NCI-H2029 (cell line): ENCODE measurements around the gene TNS3.

Experiments used
- DNase-seq: peaks from one replicate; lab custom pipeline; 2025; lab: John Stamatoyannopoulos, UW

Gene TNS3

GRCh38 chr7:47428052-47428767, 153.7 kb downstream of the TNS3 start:
- peak; percentile 8 for DNase-seq

GRCh38 chr7:47427051-47427643, 154.8 kb downstream of the TNS3 start:
- DNase-seq: no peak

GRCh38 chr7:47424523-47424922, 157.4 kb downstream of the TNS3 start:
- no peak for DNase-seq

GRCh38 chr7:47423196-47423595, 158.7 kb downstream of the TNS3 start:
- no peak for DNase-seq

- no peak for DNase-seq
These were observed 159.3 kb downstream of the TNS3 start for GRCh38 chr7:47422611-47423010.

GRCh38 chr7:47421456-47421855, 160.5 kb downstream of the TNS3 start:
- DNase-seq: no peak

- no peak for DNase-seq
These were observed 161.7 kb downstream of the TNS3 start for GRCh38 chr7:47420122-47420780.

GRCh38 chr7:47419471-47419870, 162.4 kb downstream of the TNS3 start:
- no peak for DNase-seq

- DNase-seq: no peak
These were observed 163.2 kb downstream of the TNS3 start for GRCh38 chr7:47418601-47419309.

- no peak for DNase-seq
These were observed 165.1 kb downstream of the TNS3 start for GRCh38 chr7:47416492-47417480.

GRCh38 chr7:47415318-47416212, 166.3 kb downstream of the TNS3 start:
- no peak for DNase-seq

GRCh38 chr7:47414342-47415317, 167.3 kb downstream of the TNS3 start:
- DNase-seq: no peak

- DNase-seq: no peak
These were observed 168.2 kb downstream of the TNS3 start for GRCh38 chr7:47413526-47414341.

GRCh38 chr7:47411901-47412300, 170.0 kb downstream of the TNS3 start:
- no peak for DNase-seq

- no peak for DNase-seq
These were observed 170.5 kb downstream of the TNS3 start for GRCh38 chr7:47411281-47411869.

- no peak for DNase-seq
These were observed 173.2 kb downstream of the TNS3 start for GRCh38 chr7:47408675-47409074.

GRCh38 chr7:47407821-47408674, 173.9 kb downstream of the TNS3 start:
- DNase-seq: no peak
